ENCODE results near the gene POLR2A.

The POLR2A gene

GRCh38 chr17:7483255-7484066, 705 bp upstream of the POLR2A start:
- Histone ChIP-seq H3K14ac (ENCODE audit: low read length in 2 of 2) (peak overlapping the region in 1 of 2 experiments; percentile 94), H3K9me3 (ENCODE audit: control insufficient read depth, low read length) (no peaks in the 10 kb centered on the region), H2BK15ac (ENCODE audit: low read depth, poor library complexity, severe bottlenecking) (peak overlapping the region; percentile 26), H4K91ac (ENCODE audit: low read length) (peak overlapping the region; percentile 92), H2BK12ac (ENCODE audit: low read length in 2 of 2) (peak overlapping the region; percentile 12 to 51), H3K4me1 (ENCODE audit: control insufficient read depth, insufficient read depth, low read depth, low read length) (peaks cover 26% of the 10 kb centered on the region), H3K9ac (ENCODE audit: low read length) (peak overlapping the region; percentile 100), H3K18ac (ENCODE audit: low read depth in 1 of 2, low read length in 2 of 2) (peak overlapping the region; percentile 86 to 96), H2BK5ac (ENCODE audit: low read depth, low read length, poor library complexity, severe bottlenecking) (peak overlapping the region; percentile 95), H3K4me3 (ENCODE audit: insufficient read depth in 1 of 2, low read depth in 1 of 2, low read length in 2 of 2) (peak overlapping the region; percentile 65 to 98), H2BK120ac (ENCODE audit: low read depth, low read length) (peak overlapping the region; percentile 93), H2AK5ac (ENCODE audit: low read length, severe bottlenecking) (no peak overlapping the region), H2AFZ (ENCODE audit: low read depth, low read length) (peak overlapping the region; percentile 33), H3K27me3 (ENCODE audit: control insufficient read depth in 1 of 2, insufficient read depth in 1 of 2, low read length in 2 of 2) (no peaks in the 10 kb centered on the region), H4K8ac (ENCODE audit: low read length) (peak overlapping the region; percentile 98), H3K27ac (ENCODE audit: low read length, poor library complexity, severe bottlenecking) (peak overlapping the region; percentile 95), H3K4ac (ENCODE audit: low read depth in 1 of 2, low read length in 2 of 2) (peak overlapping the region; percentile 62 to 93), H3K4me2 (ENCODE audit: low read length, poor library complexity, severe bottlenecking) (peak overlapping the region; percentile 62), H3K23ac (ENCODE audit: low read length in 2 of 2) (peak overlapping the region in 1 of 2 experiments; percentile 29), H3K79me1 (replicated peaks; ENCODE audit: low read length, poor library complexity, severe bottlenecking) (peaks cover 4% of the 10 kb centered on the region), H3K36me3 (ENCODE audit: control insufficient read depth in 1 of 2, insufficient read depth in 2 of 2, low read depth in 1 of 2, low read length in 2 of 2) (peaks cover 4 to 6% of the 10 kb centered on the region in 2 experiments)
- peak; percentile 98 for DNase-seq
- under 1% methylated on average over 32 of the region's 38 CpGs for WGBS

GRCh38 chr17:7484919-7485377, 782 bp downstream of the POLR2A start:
- H2BK15ac ChIP-seq (ENCODE audit: low read depth, poor library complexity, severe bottlenecking) = no peak overlapping the region
- H2BK12ac ChIP-seq (ENCODE audit: low read length in 2 of 2) = no peak overlapping the region
- H3K14ac ChIP-seq (ENCODE audit: low read length in 2 of 2) = peak overlapping the region in 1 of 2 experiments; percentile 19
- H3K27me3 ChIP-seq (ENCODE audit: control insufficient read depth in 1 of 2, insufficient read depth in 1 of 2, low read length in 2 of 2) = no peaks in the 10 kb centered on the region
- no peak for DNase-seq
- H2AFZ ChIP-seq (ENCODE audit: low read depth, low read length) = no peak overlapping the region
- H3K9me3 ChIP-seq (ENCODE audit: control insufficient read depth, low read length) = no peaks in the 10 kb centered on the region
- H3K4me1 ChIP-seq (ENCODE audit: control insufficient read depth, insufficient read depth, low read depth, low read length) = peaks cover 26% of the 10 kb centered on the region
- H3K4me2 ChIP-seq (ENCODE audit: low read length, poor library complexity, severe bottlenecking) = peak overlapping the region; percentile 94
- peaks cover 4% of the 10 kb centered on the region for H3K79me1 ChIP-seq (replicated peaks; ENCODE audit: low read length, poor library complexity, severe bottlenecking)
- peak overlapping the region; percentile 86 to 98 for H3K4me3 ChIP-seq (ENCODE audit: insufficient read depth in 1 of 2, low read depth in 1 of 2, low read length in 2 of 2)
- H4K8ac ChIP-seq (ENCODE audit: low read length) = no peak overlapping the region
- H3K27ac ChIP-seq (ENCODE audit: low read length, poor library complexity, severe bottlenecking) = peak overlapping the region; percentile 51
- no peak overlapping the region for H3K18ac ChIP-seq (ENCODE audit: low read depth in 1 of 2, low read length in 2 of 2)
- no peak overlapping the region for H4K91ac ChIP-seq (ENCODE audit: low read length)
- H3K4ac ChIP-seq (ENCODE audit: low read depth in 1 of 2, low read length in 2 of 2) = no peak overlapping the region
- peaks cover 7 to 19% of the 10 kb centered on the region in 2 experiments for H3K36me3 ChIP-seq (ENCODE audit: control insufficient read depth in 1 of 2, insufficient read depth in 2 of 2, low read depth in 1 of 2, low read length in 2 of 2)
- peak overlapping the region; percentile 0 for H2BK120ac ChIP-seq (ENCODE audit: low read depth, low read length)
- no peak overlapping the region for H2BK5ac ChIP-seq (ENCODE audit: low read depth, low read length, poor library complexity, severe bottlenecking)
- peak overlapping the region; percentile 100 for H3K9ac ChIP-seq (ENCODE audit: low read length)
- H2AK5ac ChIP-seq (ENCODE audit: low read length, severe bottlenecking) = no peak overlapping the region
- H3K23ac ChIP-seq (ENCODE audit: low read length in 2 of 2) = no peak overlapping the region
- 0% methylated on average over 19 of the region's 19 CpGs for WGBS

DNA sequence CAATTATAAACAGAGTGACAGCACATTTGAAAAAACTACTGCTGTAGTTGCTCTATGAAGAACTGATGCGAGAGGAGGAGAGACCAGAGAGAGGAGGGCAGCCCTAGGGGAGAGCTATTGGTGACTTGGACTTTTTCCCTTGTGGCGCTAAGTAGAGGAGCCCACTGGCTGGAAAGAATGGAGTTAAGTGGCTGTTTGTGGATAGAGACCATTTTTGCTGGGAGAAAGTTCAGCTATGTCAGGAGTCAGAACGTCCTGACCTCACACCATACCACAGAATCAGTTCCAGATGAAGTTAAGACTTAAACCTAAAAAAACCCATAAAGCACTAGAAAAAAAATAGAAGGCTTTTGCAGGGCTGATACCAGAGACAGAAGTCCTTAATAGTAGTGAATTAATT, 2.0 kb downstream of the POLR2A start:
- Histone ChIP-seq H3K4me3 (ENCODE audit: insufficient read depth in 1 of 2, low read depth in 1 of 2, low read length in 2 of 2) (peak overlapping the region in 1 of 2 experiments; percentile 98), H3K9ac (ENCODE audit: low read length) (peak overlapping the region; percentile 100), H4K91ac (ENCODE audit: low read length) (no peak overlapping the region), H3K79me1 (replicated peaks; ENCODE audit: low read length, poor library complexity, severe bottlenecking) (peaks cover 4% of the 10 kb centered on the region), H3K4ac (ENCODE audit: low read depth in 1 of 2, low read length in 2 of 2) (no peak overlapping the region), H2AK5ac (ENCODE audit: low read length, severe bottlenecking) (no peak overlapping the region), H3K27ac (ENCODE audit: low read length, poor library complexity, severe bottlenecking) (no peak overlapping the region), H2BK120ac (ENCODE audit: low read depth, low read length) (no peak overlapping the region), H3K18ac (ENCODE audit: low read depth in 1 of 2, low read length in 2 of 2) (no peak overlapping the region), H2BK15ac (ENCODE audit: low read depth, poor library complexity, severe bottlenecking) (no peak overlapping the region), H2BK12ac (ENCODE audit: low read length in 2 of 2) (no peak overlapping the region), H3K36me3 (ENCODE audit: control insufficient read depth in 1 of 2, insufficient read depth in 2 of 2, low read depth in 1 of 2, low read length in 2 of 2) (peaks cover 9 to 20% of the 10 kb centered on the region in 2 experiments), H3K4me1 (ENCODE audit: control insufficient read depth, insufficient read depth, low read depth, low read length) (peaks cover 25% of the 10 kb centered on the region), H3K14ac (ENCODE audit: low read length in 2 of 2) (no peak overlapping the region), H3K9me3 (ENCODE audit: control insufficient read depth, low read length) (no peaks in the 10 kb centered on the region), H2BK5ac (ENCODE audit: low read depth, low read length, poor library complexity, severe bottlenecking) (no peak overlapping the region), H3K27me3 (ENCODE audit: control insufficient read depth in 1 of 2, insufficient read depth in 1 of 2, low read length in 2 of 2) (no peaks in the 10 kb centered on the region), H3K4me2 (ENCODE audit: low read length, poor library complexity, severe bottlenecking) (peak overlapping the region; percentile 74), H3K23ac (ENCODE audit: low read length in 2 of 2) (no peak overlapping the region), H2AFZ (ENCODE audit: low read depth, low read length) (no peak overlapping the region), H4K8ac (ENCODE audit: low read length) (no peak overlapping the region)
- 83% methylated on average over 1 of the region's 3 CpGs for WGBS
- DNase-seq = peak; percentile 54

GRCh38 chr17:7490144-7490543, 6.0 kb downstream of the POLR2A start:
- H3K14ac ChIP-seq (ENCODE audit: low read length in 2 of 2) = no peak overlapping the region
- H2AFZ ChIP-seq (ENCODE audit: low read depth, low read length) = no peak overlapping the region
- 86% methylated on average over 8 of the region's 8 CpGs for WGBS
- peaks cover 11 to 39% of the 10 kb centered on the region in 2 experiments for H3K36me3 ChIP-seq (ENCODE audit: control insufficient read depth in 1 of 2, insufficient read depth in 2 of 2, low read depth in 1 of 2, low read length in 2 of 2)
- H3K79me1 ChIP-seq (replicated peaks; ENCODE audit: low read length, poor library complexity, severe bottlenecking) = no peaks in the 10 kb centered on the region
- no peak overlapping the region for H2AK5ac ChIP-seq (ENCODE audit: low read length, severe bottlenecking)
- no peak overlapping the region for H2BK120ac ChIP-seq (ENCODE audit: low read depth, low read length)
- no peak overlapping the region for H3K4me2 ChIP-seq (ENCODE audit: low read length, poor library complexity, severe bottlenecking)
- H3K9me3 ChIP-seq (ENCODE audit: control insufficient read depth, low read length) = no peaks in the 10 kb centered on the region
- H3K27ac ChIP-seq (ENCODE audit: low read length, poor library complexity, severe bottlenecking) = no peak overlapping the region
- H3K27me3 ChIP-seq (ENCODE audit: control insufficient read depth in 1 of 2, insufficient read depth in 1 of 2, low read length in 2 of 2) = no peaks in the 10 kb centered on the region
- DNase-seq = no peak
- H3K4ac ChIP-seq (ENCODE audit: low read depth in 1 of 2, low read length in 2 of 2) = no peak overlapping the region
- no peak overlapping the region for H3K4me3 ChIP-seq (ENCODE audit: insufficient read depth in 1 of 2, low read depth in 1 of 2, low read length in 2 of 2)
- H3K4me1 ChIP-seq (ENCODE audit: control insufficient read depth, insufficient read depth, low read depth, low read length) = peaks cover 16% of the 10 kb centered on the region
- no peak overlapping the region for H4K8ac ChIP-seq (ENCODE audit: low read length)
- no peak overlapping the region for H2BK12ac ChIP-seq (ENCODE audit: low read length in 2 of 2)
- no peak overlapping the region for H2BK15ac ChIP-seq (ENCODE audit: low read depth, poor library complexity, severe bottlenecking)
- H3K23ac ChIP-seq (ENCODE audit: low read length in 2 of 2) = no peak overlapping the region
- H2BK5ac ChIP-seq (ENCODE audit: low read depth, low read length, poor library complexity, severe bottlenecking) = no peak overlapping the region
- no peak overlapping the region for H3K18ac ChIP-seq (ENCODE audit: low read depth in 1 of 2, low read length in 2 of 2)
- no peak overlapping the region for H3K9ac ChIP-seq (ENCODE audit: low read length)
- H4K91ac ChIP-seq (ENCODE audit: low read length) = no peak overlapping the region

Measured in mesenchymal stem cell (in vitro differentiated cells and primary cell).